Smooth muscle cell (in vitro differentiated cells): ENCODE data around the gene DRC7. TPM values are rescaled to one million over a fixed set of nuclear protein-coding genes. Genes with fewer than 3 reads are reported as not detected.

Source experiments
- DNase-seq: peaks from one replicate; lab custom pipeline; 2025; ENCODE audit not compliant: unreplicated experiment; lab: John Stamatoyannopoulos, UW
- H2AFZ ChIP-seq: fragments of 200-600 bp; sonication (generic); 2 replicates; pipeline ENCODE4 v1.6.0; 2016; ENCODE audit warnings: antibody characterized with exemption, low read depth, mild to moderate bottlenecking
- H3F3A ChIP-seq: fragments of 200-600 bp; sonication (generic); 2 replicates; pipeline ENCODE4 v1.6.0; 2017; ENCODE audit warnings: antibody characterized with exemption, low read depth
- H3K27ac ChIP-seq: fragments of 200-600 bp; sonication (generic); 2 replicates; pipeline ENCODE4 v1.5.1; 2016; ENCODE audit warnings: low read depth, mild to moderate bottlenecking
- H3K27me3 ChIP-seq: fragments of 200-600 bp; sonication (generic); 2 replicates; pipeline ENCODE4 v1.6.1; 2016; ENCODE audit warnings: low read depth, mild to moderate bottlenecking
- H3K36me3 ChIP-seq: fragments of 200-600 bp; sonication (generic); 2 replicates; pipeline ENCODE4 v1.5.1; 2016; ENCODE audit warnings: low read depth
- H3K4me1 ChIP-seq: fragments of 200-600 bp; sonication (generic); 2 replicates; pipeline ENCODE4 v1.5.1; 2016; ENCODE audit warnings: low read depth
- H3K4me2 ChIP-seq: fragments of 200-600 bp; sonication (generic); 2 replicates; pipeline ENCODE4 v1.6.0; 2016; ENCODE audit warnings: mild to moderate bottlenecking
- H3K4me3 ChIP-seq: fragments of 200-600 bp; sonication (generic); 2 replicates; pipeline ENCODE4 v1.5.1; 2016; ENCODE audit warnings: mild to moderate bottlenecking
- H3K79me2 ChIP-seq: fragments of 200-600 bp; sonication (generic); 2 replicates; pipeline ENCODE4 v1.6.0; 2016; ENCODE audit warnings: low read depth, mild to moderate bottlenecking
- H3K9ac ChIP-seq: fragments of 200-600 bp; sonication (generic); 2 replicates; pipeline ENCODE4 v1.6.0; 2016; ENCODE audit warnings: low read depth
- H3K9me3 ChIP-seq: fragments of 200-600 bp; sonication (generic); replicated peaks from 2 replicates; pipeline ENCODE4 v1.5.1; 2016; ENCODE audit warnings: low read depth
- H4K20me1 ChIP-seq: fragments of 200-600 bp; sonication (generic); 2 replicates; pipeline ENCODE4 v1.6.0; 2016; ENCODE audit warnings: low read depth
- CTCF ChIP-seq: fragments of 200-600 bp; sonication (generic); IDR thresholded peaks from 2 replicates; pipeline ENCODE4 v1.5.1; 2017; ENCODE audit warnings: borderline replicate concordance, mild to moderate bottlenecking, antibody characterized with exemption; ENCODE audit not compliant: insufficient read depth, poor library complexity, severe bottlenecking
- WGBS: methylation state at CpG from one replicate; pipeline ENCODE4 v1.1.7; 2016; ENCODE audit warnings: low lambda C conversion rate; 5-methylcytosine and 5-hydroxymethylcytosine counted together
- polyA plus RNA-seq: library from polyadenylated mRNA; unstranded; fragments of >200 nt; fragmentation: Nextera tagmentation; extraction: Ambion mirVana; gene quantifications from 2 replicates; pipeline ENCODE4 v1.2.1, GENCODE V29; 2016
- total RNA-seq: library from RNA; depleted of rRNA; stranded (reverse); fragments of >200 nt; gene quantifications from 2 replicates; pipeline ENCODE4 v1.2.3, GENCODE V29; 2014

DRC7 gene
- total and polyA plus RNA-seq, 2 experiments from 2014 or later = 0.94 TPM; not detected in 1

GRCh38 chr16:57680842-57681375 lies 13.7 kb upstream of the DRC7 start:
- Histone ChIP-seq H3K79me2 (no peaks in the 10 kb centered on the region), H3K4me1 (peaks cover 3% of the 10 kb centered on the region), H2AFZ (no peak overlapping the region), H3K27ac (no peak overlapping the region), H3K27me3 (no peaks in the 10 kb centered on the region), H3F3A (no peaks in the 10 kb centered on the region), H3K9ac (no peak overlapping the region), H3K36me3 (no peaks in the 10 kb centered on the region), H3K4me3 (no peak overlapping the region), H4K20me1 (no peaks in the 10 kb centered on the region), H3K9me3 (no peaks in the 10 kb centered on the region), H3K4me2 (peak overlapping the region; percentile 31)
- TF ChIP-seq CTCF = no peak
- DNase-seq = no peak
- WGBS = 57% methylated on average over 5 of the region's 5 CpGs

DNA sequence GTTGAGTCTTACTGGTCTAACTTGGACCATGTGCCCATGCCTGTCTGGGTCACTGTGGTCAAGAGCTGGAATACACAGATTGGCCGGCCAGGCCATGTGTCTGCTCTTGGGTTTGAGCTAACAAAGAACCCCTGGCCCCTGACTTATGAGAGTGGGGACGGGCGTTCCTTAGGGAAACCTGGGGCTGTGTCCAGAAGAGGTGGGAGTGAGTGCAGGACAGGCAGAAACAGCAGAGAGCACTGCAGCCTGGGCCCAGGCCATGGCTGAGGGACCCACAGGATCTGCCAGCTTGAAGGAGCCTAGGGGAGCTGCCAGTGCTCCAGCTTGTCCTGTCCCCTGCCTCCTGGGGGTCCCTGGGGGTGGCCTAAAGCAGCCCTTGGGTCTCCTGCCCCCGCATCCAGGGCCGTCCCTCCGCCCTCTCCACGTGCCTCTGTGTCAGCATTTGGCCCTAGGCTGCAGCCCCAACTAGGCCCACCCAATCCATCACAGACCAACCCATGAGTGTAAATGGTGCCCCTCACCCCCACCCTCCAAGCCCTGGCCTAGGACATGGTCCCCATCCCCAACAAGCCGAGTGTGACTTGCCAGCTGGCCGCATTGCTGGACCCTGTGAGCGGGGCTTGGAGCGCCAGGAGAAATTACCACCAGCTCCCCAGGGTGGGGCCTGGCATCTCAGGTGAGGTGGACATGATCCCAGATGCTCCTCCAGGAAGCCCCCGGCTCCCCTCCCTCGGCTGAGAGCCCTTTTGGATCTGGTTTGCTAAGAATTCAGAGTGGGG lies 12.5 kb upstream of the DRC7 start:
- H3K9me3 ChIP-seq = no peaks in the 10 kb centered on the region
- no peaks in the 10 kb centered on the region for H3K36me3 ChIP-seq
- H3K4me2 ChIP-seq = no peak overlapping the region
- H3K27me3 ChIP-seq = no peaks in the 10 kb centered on the region
- H3K27ac ChIP-seq = no peak overlapping the region
- no peaks in the 10 kb centered on the region for H4K20me1 ChIP-seq
- H2AFZ ChIP-seq = no peak overlapping the region
- H3K4me1 ChIP-seq = no peaks in the 10 kb centered on the region
- H3F3A ChIP-seq = no peaks in the 10 kb centered on the region
- H3K4me3 ChIP-seq = no peak overlapping the region
- no peak for TF ChIP-seq CTCF
- no peaks in the 10 kb centered on the region for H3K79me2 ChIP-seq
- no peak for DNase-seq
- H3K9ac ChIP-seq = no peak overlapping the region
- WGBS = 88% methylated on average over 12 of the region's 13 CpGs

GRCh38 chr16:57682809-57683635 lies 11.6 kb upstream of the DRC7 start:
- DNase-seq = no peak
- Histone ChIP-seq H3K4me2 (no peak overlapping the region), H4K20me1 (no peaks in the 10 kb centered on the region), H3F3A (no peaks in the 10 kb centered on the region), H3K36me3 (no peaks in the 10 kb centered on the region), H3K27me3 (no peaks in the 10 kb centered on the region), H2AFZ (no peak overlapping the region), H3K4me1 (no peaks in the 10 kb centered on the region), H3K9me3 (no peaks in the 10 kb centered on the region), H3K79me2 (no peaks in the 10 kb centered on the region), H3K27ac (no peak overlapping the region), H3K9ac (no peak overlapping the region), H3K4me3 (no peak overlapping the region)
- TF ChIP-seq CTCF = no peak
- 91% methylated on average over 11 of the region's 11 CpGs for WGBS
